Neural crest cell (in vitro differentiated cells): ENCODE results near the gene AP1M1. TPM values are rescaled to one million over a fixed set of nuclear protein-coding genes. Genes with fewer than 3 reads are reported as not detected.

Experiments
- DNase-seq: peaks from one replicate; pipeline ENCODE4 v3.0.0; 2021; ENCODE audit warnings: low read depth, mixed read lengths, low spot score
- H3K27ac Mint-ChIP-seq: one replicate; pipeline ENCODE4 v1.8.0; 2021; ENCODE audit warnings: mild to moderate bottlenecking, mixed read lengths; ENCODE audit not compliant: unreplicated experiment
- H3K27me3 Mint-ChIP-seq: 2 replicates; pipeline ENCODE4 v1.8.0; 2021; ENCODE audit warnings: low read depth, mild to moderate bottlenecking, mixed read lengths
- H3K36me3 Mint-ChIP-seq: 2 replicates; pipeline ENCODE4 v1.8.0; 2021; ENCODE audit warnings: low read depth, mild to moderate bottlenecking, mixed read lengths
- H3K4me1 Mint-ChIP-seq: 2 replicates; pipeline ENCODE4 v1.8.0; 2021; ENCODE audit warnings: mixed read lengths
- H3K4me3 Mint-ChIP-seq: one replicate; pipeline ENCODE4 v1.8.0; 2021; ENCODE audit warnings: mild to moderate bottlenecking, mixed read lengths
- H3K9me3 Mint-ChIP-seq: 2 replicates; pipeline ENCODE4 v1.8.0; 2021; ENCODE audit warnings: mixed read lengths
- long read RNA-seq: library from polyadenylated mRNA; unstranded; transcript quantifications from one replicate; pipeline ENCODE4 v2.0.0, GENCODE V29; 2020
- total RNA-seq: library from RNA; stranded (reverse); gene quantifications from 2 replicates; pipeline ENCODE4 v1.2.1, GENCODE V29; 2021
- TF ChIP-seq, protein P1 (sequence below): fragments of 200-600 bp; sonication (generic); conservative IDR thresholded peaks from 2 replicates; pipeline ENCODE4 v1.5.0; 2021; ENCODE audit warnings: antibody characterized with exemption, mild to moderate bottlenecking

Gene AP1M1
- 97.6 and 104 TPM in 2 replicates for total RNA-seq
- long read RNA-seq, full-length matches to known transcripts, result 44 of 45 reads
- long read RNA-seq, partial matches to known transcripts, result 0 of 45 reads
- long read RNA-seq, other reads (novel, unspliced or antisense), result 1 of 45 reads

GRCh38 chr19:16197622-16198369 is at the start of gene AP1M1:
TSS of gene AP1M1 (plus strand) at chr19:16197911. CDS start at chr19:16198027, 116 bp downstream.
- DNase-seq, result peak; percentile 97
- Mint-ChIP-seq H3K36me3 (no peaks in the 10 kb centered on the region), H3K27me3 (no peaks in the 10 kb centered on the region), H3K4me3 (peak within 1 kb of the TSS; percentile 91), H3K4me1 (peaks cover 20% of the 10 kb centered on the region), H3K27ac (peak within 1 kb of the TSS; percentile 97), H3K9me3 (no peaks in the 10 kb centered on the region)
- TF ChIP-seq, protein P1, sequence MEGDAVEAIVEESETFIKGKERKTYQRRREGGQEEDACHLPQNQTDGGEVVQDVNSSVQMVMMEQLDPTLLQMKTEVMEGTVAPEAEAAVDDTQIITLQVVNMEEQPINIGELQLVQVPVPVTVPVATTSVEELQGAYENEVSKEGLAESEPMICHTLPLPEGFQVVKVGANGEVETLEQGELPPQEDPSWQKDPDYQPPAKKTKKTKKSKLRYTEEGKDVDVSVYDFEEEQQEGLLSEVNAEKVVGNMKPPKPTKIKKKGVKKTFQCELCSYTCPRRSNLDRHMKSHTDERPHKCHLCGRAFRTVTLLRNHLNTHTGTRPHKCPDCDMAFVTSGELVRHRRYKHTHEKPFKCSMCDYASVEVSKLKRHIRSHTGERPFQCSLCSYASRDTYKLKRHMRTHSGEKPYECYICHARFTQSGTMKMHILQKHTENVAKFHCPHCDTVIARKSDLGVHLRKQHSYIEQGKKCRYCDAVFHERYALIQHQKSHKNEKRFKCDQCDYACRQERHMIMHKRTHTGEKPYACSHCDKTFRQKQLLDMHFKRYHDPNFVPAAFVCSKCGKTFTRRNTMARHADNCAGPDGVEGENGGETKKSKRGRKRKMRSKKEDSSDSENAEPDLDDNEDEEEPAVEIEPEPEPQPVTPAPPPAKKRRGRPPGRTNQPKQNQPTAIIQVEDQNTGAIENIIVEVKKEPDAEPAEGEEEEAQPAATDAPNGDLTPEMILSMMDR, result no peak

GRCh38 chr19:16148443-16149229 is 49.1 kb upstream of the AP1M1 start:
- no peak overlapping the region for H3K4me3 Mint-ChIP-seq
- TF ChIP-seq, protein P1, result no peak
- H3K27ac Mint-ChIP-seq, result no peak overlapping the region
- no peak for DNase-seq
- H3K27me3 Mint-ChIP-seq, result no peaks in the 10 kb centered on the region
- no peaks in the 10 kb centered on the region for H3K36me3 Mint-ChIP-seq
- no peaks in the 10 kb centered on the region for H3K9me3 Mint-ChIP-seq
- no peaks in the 10 kb centered on the region for H3K4me1 Mint-ChIP-seq

DNA sequence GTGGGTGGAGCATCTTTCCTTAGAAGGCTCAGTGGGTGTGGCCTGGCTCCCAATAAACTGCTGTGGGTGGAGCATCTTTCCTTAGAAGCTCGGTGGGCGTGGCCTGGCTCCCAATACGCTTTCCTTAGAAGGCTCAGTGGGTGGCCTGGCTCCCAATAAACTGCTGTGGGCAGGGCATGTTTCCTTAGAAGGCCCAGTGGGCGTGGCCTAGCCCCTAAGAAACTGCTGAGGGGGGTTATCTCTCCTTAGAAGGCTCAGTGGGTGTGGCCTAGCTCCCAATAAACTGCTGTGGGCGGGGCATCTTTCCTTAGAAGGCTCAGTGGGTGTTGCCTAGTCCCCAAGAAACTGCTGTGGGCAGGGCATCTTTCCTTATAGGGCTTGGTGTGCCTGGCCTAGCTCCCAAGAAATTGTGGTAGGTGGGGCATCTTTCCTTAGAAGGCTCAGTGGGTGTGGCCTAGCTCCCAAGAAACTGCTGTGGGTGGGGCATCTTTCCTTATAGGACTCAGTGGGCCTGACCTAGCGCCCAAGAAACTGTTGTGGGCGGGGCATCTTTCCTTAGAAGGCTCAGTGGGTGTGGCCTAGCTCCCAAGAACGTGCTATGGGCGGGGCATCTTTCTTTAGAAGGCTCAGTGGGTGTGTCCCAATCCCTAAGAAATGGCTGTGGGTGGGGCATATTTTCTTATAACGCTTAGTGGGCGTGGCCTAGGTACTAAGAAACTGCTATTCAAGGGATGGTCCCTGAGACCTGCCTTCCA is 44.0 kb upstream of the AP1M1 start:
- Mint-ChIP-seq H3K27ac (no peak overlapping the region), H3K4me3 (no peak overlapping the region), H3K4me1 (no peaks in the 10 kb centered on the region), H3K36me3 (no peaks in the 10 kb centered on the region), H3K9me3 (no peaks in the 10 kb centered on the region), H3K27me3 (peaks cover 4% of the 10 kb centered on the region)
- TF ChIP-seq, protein P1, result no peak
- DNase-seq, result no peak

DNA sequence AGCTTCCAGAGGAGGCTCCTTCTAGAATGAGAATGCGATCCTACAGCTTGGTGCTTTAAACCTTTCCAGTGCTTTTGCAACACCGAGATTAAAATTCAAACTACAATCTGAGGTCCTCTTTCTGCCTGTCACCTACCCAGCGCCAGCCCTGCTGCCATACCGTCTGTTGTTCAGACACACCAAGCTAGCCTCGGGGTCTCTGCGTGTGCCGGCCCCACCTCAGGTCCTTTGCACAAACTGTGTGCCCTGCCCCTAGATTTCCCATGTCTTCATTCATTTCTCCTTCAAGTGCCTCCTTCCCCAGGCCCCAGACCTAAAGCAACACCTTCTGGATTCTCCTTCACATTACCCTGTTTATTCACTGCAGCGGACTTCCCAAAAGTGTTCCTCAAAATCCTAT is 43.2 kb upstream of the AP1M1 start:
- TF ChIP-seq, protein P1, result no peak
- Mint-ChIP-seq H3K4me3 (no peak overlapping the region), H3K9me3 (no peaks in the 10 kb centered on the region), H3K27ac (no peak overlapping the region), H3K27me3 (peaks cover 4% of the 10 kb centered on the region), H3K36me3 (no peaks in the 10 kb centered on the region), H3K4me1 (no peaks in the 10 kb centered on the region)
- DNase-seq, result no peak

DNA sequence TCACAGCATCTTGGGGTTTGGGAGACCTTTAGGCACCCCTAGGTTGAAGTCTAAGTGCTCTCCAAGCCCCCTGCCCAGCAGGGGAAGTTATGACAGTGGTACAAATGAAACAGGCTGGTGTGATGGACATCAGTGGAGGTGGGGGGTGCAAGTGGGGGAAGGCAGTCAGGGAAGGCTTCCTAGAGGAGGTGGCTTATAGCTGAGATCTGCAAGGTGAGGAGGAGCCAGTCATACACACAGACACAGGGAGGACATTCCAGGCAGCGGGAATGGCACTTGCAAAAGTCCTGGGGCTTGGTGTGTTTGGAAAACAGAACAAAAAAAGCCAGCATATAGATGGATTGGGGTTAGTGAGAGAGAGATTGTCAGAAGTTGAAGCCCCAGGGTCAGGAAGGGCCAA is 42.6 kb upstream of the AP1M1 start:
- Mint-ChIP-seq H3K27ac (no peak overlapping the region), H3K4me1 (no peaks in the 10 kb centered on the region), H3K36me3 (no peaks in the 10 kb centered on the region), H3K9me3 (no peaks in the 10 kb centered on the region), H3K27me3 (peaks cover 4% of the 10 kb centered on the region), H3K4me3 (no peak overlapping the region)
- no peak for DNase-seq
- TF ChIP-seq, protein P1, result no peak
